Skin epidermis (tissue), 12 donors: ENCODE data around the gene PCGF2.
"Not testable (repeated sequence)": the region's sequence is repeated elsewhere in the genome, so short reads cannot be mapped to it uniquely, and the experiment has no call there.

ENCODE experiments used
- H3K27ac ChIP-seq, 21 experiments: fragments of 200-600 bp; sonication (generic) in 11 of 21; one replicate each; pipeline ENCODE4 v1.5.0; 2020; ENCODE audit warnings: mild to moderate bottlenecking in 3 of 21, inconsistent platforms in 2 of 21, moderate library complexity in 2 of 21
- H3K4me3 ChIP-seq, 7 experiments: fragments of 200-600 bp; sonication (generic) in 2 of 7; one replicate each; pipeline ENCODE4 v1.5.0; 2020; ENCODE audit warnings: inconsistent platforms in 2 of 7, mild to moderate bottlenecking in 2 of 7, moderate library complexity in 1 of 7

The PCGF2 gene

DNA sequence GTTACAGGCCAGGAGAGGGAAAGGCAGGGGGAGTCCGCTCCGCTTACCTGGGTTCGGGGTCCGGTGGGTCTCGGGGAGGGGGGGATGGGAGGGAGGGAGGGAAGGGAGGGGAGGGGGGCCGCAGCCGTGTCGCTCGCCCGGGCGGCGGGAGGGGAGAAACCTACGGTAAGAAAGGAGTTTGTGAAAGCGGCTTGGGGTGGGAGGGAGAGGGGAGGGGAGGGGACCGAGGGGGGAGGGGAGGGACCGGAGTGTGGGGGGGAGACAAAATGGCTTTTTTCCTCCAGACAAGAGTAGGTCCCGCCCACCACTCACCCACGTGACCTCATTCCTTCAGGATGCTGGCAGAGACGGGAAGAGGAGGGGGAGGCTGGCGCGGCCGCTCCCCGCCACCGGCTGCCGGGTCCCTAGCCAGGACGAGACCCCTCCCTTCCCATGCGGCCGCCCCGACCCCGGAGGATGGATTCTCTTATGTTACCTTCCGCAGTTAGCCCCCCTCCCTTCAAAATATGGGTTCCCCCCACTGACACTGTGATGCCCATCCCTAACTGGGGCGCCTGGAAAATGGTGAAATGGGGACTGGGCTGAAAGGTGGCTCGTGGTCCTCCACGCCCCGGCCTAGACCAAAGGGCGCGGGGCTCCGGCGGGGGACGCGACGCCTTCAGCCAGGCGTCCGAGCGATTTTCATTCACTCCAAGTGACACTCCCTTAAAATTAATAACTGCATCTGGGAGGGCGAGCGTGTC, at the start of gene PCGF2:
Gene PCGF2 (minus strand): TSS at position 188 of the 743 bp plus-strand sequence. CDS start 7,934 bp downstream, outside the sequence.
- Histone ChIP-seq H3K4me3 (peak within 1 kb of the TSS; percentile 43 to 74 (median 68)), H3K27ac (peak within 1 kb of the TSS; percentile 8 to 93 (median 80))

DNA sequence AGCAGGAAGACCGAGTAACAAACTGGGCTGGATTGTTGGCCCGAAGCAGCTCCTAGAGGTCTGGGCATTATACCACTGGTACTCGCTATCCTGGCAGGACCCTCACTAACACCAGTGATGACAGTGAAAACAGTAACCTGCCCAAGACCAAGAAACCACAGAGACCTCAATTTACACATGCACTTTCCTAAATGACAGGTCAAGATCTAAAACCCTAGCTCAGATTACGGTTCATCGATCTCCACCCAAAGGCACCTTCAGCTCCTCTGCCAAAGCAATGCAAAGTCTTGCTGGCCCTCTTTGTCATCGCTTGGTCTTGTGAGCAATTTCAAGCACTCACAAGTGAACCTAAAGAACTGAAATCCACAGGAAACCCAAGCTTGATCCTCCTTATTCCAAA, 49.7 kb upstream of the PCGF2 start:
- peak overlapping the region in 4 of 7 experiments; percentile 65 to 85 (median 76) for H3K4me3 ChIP-seq

DNA sequence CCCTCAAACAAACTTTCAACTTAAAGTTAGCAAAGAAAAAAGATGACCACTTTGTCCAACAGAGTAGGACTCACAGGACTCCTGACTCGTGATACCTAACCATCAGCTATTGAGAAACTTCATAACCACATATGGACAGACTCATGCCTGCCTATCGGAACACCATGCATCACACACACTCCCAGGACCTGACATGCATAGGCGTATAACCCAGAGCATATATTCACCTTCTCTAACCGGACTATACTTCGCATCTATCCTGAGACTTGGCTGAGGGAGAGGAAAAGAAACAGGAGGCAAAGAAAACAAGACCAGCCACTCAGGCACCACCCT, 49.0 kb upstream of the PCGF2 start:
- peak overlapping the region in 6 of 21 experiments; percentile 14 to 38 (median 24) for H3K27ac ChIP-seq

More for the DNA sequence above, 49.7 kb upstream of the PCGF2 start:
- peak overlapping the region in 13 of 21 experiments; percentile 3 to 100 (median 99) for H3K27ac ChIP-seq

DNA sequence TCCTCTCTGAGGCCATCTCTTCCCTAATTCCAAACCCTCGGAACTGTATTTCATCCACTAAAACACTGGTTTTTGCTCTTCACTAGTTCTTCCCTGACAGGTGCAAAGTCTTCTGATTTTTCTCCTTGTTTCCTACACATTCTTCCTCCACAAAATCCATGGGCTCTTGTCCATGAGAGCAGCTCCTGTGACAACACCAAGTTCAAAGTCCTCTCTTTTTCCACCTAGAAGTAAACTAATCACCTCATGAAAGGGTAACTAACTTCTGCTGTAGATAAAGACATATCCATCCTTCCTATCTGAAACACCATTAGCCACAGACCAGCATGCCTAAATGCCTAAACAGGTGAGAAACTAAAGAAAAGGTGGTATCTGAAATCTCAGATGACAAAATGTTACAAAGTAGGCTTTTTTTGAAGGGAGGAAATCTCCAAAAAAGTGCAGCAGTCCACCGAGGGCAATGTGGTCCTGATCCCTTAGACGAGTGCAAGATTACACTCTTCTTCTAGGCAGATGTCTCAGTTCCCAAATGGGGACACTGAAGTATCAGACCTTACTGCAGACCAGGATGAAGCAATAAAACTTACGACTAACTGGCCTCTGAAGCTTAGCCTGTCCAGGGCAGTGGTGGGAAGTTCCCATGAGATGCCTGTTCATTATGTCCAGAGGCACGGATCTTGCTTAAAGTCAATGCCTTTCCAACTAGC, 48.5 kb upstream of the PCGF2 start:
- Histone ChIP-seq H3K4me3 (no peak overlapping the region), H3K27ac (peak overlapping the region in 3 of 21 experiments; percentile 14 to 35 (median 23))

More for the DNA sequence above, 49.0 kb upstream of the PCGF2 start:
- no peak overlapping the region for H3K4me3 ChIP-seq

DNA sequence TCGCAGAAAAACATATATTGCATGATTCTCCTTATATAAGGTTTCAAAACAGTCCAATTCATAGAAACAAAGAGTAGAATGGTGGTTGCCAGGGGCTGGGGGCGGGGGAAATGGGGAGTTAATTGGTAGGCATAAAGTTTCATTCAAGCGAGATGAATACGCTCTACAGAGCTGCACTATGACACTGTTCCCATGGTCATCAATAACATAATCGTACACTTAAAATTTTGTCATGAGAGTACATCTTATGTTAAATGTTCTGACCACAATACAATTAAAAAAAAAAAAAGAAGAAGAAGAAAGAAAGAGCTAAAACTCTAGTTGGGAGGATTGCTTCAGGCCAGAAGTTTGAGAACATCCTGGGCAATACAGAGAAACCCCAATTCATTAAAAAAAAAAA, 46.1 kb upstream of the PCGF2 start:
- no peak overlapping the region for H3K27ac ChIP-seq
- H3K4me3 ChIP-seq = no peak overlapping the region

DNA sequence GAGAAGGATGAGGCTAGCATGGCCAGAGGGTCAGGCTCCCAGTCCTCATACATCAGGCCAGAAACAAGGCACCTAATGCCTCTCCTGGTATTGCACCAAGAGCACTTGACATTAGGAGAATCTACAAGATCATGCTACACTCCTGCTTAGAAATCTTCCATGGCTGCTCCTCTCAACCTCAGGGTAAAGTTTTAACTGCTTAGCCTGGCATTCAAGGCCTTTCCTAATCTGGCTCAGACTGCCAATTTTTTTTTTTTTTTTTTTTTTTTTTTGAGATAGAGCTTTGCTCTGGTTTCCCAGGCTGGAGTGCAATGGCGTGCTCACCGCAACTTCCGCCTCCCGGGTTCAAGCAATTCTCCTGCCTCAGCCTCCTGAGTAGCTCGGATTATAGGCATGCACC, 43.0 kb upstream of the PCGF2 start:
- no peak overlapping the region for H3K27ac ChIP-seq

DNA sequence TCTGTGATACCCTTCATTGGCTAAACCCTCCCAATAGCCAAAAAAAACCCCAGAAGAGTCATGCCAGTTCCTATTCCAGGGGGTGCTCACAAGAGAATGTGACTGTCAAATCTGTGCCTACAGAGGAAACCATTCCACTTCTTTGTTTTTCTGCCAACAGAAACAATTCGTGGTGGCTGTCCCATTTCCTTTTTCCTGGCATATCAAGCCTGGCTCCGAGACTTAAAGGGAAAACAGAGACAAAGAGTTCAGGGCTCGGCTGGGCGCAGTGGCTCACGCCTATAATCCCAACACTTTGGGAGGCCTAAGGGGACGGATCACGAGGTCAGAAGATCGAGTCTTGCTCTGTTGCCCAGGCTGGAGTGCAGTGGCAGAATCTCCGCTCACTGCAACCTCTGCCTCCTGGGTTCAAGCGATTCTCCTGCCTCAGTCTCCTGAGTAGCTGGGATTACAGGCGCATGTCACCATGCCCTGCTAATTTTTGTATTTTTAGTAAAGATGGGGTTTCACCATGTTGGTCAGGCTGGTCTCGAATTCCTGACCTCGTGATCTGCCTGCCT, 42.1 kb upstream of the PCGF2 start:
- H3K27ac ChIP-seq = peak overlapping the region in 2 of 21 experiments; percentile 2 to 46
- not testable (repeated sequence) for H3K4me3 ChIP-seq

More for the DNA sequence above, 43.0 kb upstream of the PCGF2 start:
- H3K4me3 ChIP-seq = no peak overlapping the region

DNA sequence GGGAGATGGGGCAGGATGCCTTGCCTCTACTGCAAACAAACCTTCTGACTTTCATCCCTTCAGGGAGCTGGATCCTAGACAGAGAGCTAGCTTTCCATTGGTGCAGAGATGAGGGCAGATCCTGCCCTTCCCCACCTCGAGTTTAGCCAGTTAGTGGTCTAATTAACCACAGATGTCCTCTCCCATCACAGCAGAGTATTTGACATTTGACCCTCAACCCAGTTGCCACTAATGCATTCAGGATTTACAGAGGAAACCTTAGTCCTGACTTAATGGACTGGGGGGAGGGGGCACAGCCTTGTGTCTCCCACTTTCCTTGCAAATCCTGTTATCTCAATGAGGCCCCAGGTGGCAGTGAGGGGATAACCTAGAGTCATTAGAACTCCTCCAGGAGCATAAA, 41.0 kb upstream of the PCGF2 start:
- no peak overlapping the region for H3K27ac ChIP-seq
- no peak overlapping the region for H3K4me3 ChIP-seq

DNA sequence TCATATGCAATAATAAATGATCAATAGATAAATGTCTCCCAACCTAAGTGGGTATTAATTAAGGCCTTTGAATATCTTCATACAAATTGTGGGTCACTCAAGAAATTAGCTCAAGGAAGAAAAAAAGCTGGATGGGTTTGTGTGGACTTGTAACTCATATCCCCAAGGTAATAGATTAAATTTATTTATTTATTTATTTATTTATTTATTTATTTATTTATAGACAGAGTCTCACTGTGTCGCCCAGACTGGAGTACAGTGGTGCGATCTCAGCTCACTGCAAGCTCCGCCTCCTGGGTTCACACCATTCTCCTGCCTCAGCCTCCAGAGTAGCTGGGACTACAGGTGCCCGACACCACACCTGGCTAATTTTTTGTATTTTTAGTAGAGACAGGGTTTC, 39.9 kb upstream of the PCGF2 start:
- not testable (repeated sequence) for H3K4me3 ChIP-seq, H3K27ac ChIP-seq

DNA sequence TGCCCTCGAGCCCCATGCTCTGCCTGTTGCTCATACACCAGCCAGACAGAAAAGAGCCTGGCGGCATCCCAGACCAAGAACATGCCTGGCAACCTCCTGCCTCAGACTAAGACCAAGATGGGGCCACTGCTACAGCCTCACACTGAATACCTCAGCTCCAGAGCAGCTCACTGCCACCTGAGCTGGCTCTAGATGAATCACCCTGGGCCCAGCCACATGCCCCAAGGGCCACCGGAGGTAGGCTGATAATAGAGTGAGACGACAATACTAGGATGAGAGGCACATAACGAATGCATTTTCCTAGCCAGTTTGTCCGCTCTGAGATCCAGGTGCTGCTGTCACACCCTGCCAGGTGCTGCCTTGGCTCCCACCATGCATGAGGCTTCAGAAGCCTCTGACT, 38.2 kb upstream of the PCGF2 start:
- Histone ChIP-seq H3K4me3 (no peak overlapping the region), H3K27ac (no peak overlapping the region)

DNA sequence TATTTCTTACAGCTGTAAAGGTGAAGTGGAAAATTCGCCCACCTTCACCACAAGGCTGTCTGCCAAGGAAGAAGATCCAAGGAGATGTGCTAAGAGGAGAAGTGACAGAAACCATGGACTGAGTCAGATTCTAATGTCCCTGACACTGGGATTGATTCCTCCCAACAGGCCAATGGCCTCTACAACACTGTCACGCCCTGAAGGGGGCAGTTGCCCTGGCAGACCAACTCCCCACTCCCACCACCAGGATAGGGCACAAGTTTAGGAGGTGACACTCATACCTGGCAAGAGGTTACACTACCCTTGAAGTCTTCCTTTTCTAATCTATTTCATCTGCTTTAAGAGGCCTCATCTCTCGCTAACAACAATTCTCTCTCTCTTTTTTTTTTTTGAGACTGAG, 35.1 kb upstream of the PCGF2 start:
- no peak overlapping the region for H3K27ac ChIP-seq
- H3K4me3 ChIP-seq = no peak overlapping the region

DNA sequence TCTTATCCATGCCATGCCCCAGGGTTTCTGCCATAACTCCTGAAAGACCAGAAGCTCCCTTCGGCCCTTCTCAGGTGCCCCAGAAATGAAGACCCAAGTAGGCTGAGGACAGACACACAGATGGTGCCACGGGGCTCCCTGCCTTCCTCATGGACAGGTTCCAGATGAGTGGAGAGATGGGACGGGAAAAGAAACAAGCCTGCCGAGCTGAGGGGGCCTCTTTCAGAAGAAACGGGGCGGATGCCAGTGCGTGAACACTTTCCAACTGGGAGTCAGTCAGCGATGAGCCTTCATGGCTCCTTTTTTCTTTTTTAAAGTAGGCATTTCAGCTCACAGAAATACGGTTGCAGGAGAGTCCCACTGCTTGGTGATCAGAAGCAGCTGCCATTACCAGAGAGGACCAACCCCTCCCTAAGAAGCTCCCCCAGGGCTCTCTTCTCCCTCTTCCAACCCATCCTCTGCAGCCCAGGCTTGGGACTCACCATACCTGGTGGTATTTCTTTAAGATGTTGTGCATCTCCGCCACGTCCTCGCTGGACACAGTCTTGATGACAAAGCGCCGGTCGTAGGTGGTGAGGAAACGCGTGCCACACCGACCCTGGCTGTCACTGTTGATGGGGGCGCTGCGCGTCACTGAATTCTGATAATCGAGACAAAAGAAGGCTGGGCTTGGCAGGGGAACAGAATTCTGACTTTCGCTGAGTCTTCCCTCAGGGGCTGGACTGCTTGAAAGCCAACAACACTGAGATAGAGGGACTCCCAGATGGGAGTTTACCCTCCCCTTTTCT, 32.0 kb upstream of the PCGF2 start:
- no peak overlapping the region for H3K4me3 ChIP-seq
- no peak overlapping the region for H3K27ac ChIP-seq

DNA sequence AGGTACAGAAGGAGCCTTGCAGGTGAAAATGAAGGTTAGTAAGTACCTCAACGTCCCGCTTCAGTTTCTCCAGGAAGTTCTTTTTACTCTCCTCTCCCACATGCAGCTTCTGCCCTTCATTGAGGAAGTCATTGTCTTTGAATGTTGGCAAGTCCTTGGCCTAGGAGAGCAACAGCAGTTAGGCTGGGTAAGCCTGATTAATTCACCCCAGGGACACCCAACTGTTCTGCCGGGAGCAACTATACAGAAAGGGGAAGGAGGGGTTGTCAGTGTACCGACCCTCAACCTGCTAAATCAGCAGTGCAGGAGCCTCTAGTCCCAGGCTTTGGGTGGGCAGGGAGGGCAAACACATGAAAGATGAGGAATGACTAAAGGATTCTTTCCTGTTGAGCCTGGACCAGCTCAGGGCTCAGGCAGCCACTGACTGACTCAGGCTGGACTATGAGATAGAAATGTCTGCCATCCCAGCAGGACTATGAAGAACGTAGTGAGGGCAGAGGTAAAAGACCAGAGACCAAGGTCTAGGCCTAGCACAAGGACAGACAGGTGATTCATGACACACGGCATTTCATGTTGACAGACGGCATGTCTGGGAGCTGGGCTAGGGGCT, 29.6 kb upstream of the PCGF2 start:
- no peak overlapping the region for H3K27ac ChIP-seq
- H3K4me3 ChIP-seq = no peak overlapping the region

DNA sequence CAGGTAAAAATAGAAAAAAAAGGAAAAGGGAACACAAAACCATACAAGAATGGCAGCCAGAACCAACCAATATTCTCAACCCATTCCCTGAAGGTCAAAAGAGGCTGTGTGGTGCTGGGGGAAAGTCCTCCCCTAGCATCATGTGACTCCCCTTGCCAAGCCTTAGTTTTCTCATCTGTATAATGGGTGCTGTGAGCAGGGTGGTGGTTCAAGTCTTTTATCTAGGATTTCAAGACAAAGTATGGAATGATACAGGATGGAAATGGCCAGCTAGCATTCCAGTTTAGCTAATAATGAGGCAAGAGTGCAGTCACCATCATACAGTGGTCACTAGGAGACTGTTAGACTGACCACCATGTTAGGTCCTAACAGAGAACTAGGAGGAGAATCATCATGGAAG, 25.1 kb upstream of the PCGF2 start:
- H3K4me3 ChIP-seq = no peak overlapping the region
- no peak overlapping the region for H3K27ac ChIP-seq

DNA sequence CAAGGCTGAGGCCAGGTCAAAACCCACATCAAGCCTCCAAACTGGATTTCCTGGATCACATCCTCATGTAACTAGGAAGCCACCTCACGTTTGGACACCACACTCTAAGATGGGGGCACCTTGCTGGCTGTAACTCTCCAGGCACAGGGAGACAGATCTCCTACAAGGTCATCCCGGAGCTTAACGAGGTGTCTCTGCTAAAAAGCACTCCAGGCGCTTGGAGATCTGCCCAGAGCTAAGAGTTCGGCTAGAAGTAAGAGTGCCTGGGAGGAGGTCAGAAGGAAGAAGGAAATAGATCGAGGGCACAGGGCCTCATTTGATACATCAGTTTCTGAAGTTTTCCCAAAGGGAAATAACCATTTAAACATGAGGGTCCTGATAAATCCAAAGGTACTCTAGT, 20.3 kb upstream of the PCGF2 start:
- H3K27ac ChIP-seq = no peak overlapping the region
- H3K4me3 ChIP-seq = no peak overlapping the region

DNA sequence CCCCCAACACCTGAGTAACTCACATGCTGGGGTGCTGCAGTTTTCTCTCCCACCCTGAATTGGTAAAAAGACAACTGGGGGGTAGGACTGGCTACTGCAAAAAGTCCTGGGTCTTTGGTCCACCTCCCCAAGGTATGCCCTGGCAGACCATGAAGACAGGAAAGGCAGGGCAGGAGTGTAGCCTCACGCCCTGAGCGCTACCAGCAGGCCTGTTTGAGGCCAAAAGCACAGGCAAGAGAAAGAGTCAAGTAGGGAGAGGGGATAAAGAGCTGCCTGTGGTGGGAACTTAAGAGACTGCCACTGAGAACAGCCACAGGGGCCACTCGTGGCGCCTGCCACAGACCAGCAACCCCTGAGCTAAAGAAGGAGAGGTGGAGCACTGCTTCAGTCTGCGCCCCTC, 18.2 kb upstream of the PCGF2 start:
- Histone ChIP-seq H3K27ac (no peak overlapping the region), H3K4me3 (no peak overlapping the region)

DNA sequence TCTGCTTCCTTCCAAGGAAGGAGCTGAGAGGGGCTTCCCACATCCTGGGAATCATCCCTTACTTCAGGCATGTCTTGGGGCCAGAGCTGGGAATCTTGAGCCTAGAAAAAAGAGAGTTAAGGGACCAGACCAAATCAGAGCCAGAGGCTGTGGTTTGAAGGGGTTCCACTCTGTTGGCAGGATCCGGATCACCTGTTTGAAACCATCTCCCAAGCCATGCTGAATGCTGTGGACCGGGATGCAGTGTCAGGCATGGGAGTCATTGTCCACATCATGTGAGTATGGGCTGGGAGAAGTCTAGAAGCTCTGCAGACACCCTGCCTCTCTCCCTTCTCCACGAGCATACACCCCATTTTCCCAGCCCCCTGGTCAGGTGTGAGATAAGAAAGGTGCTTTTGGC, 14.1 kb upstream of the PCGF2 start:
- Histone ChIP-seq H3K4me3 (no peak overlapping the region), H3K27ac (no peak overlapping the region)

DNA sequence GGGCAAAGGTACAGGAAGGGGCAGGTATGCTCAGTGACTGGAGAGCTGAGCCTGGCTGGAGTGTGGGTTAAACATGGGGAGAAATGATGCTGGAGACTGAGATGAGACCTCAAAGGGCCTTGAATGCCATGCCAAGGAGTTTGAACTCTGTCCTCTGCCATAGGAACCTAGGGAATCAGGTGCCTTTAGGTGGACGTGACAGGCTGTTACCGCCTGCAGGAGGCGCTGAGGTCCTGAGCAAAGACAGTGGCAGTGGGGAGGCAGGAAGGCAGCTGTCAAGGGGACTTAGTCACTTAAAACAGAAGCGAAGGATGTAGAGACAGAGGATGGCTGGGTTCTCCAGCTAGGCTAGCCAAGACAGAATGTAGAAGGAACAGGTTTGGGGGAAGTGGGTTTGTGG, 13.5 kb upstream of the PCGF2 start:
- Histone ChIP-seq H3K27ac (no peak overlapping the region), H3K4me3 (no peak overlapping the region)

DNA sequence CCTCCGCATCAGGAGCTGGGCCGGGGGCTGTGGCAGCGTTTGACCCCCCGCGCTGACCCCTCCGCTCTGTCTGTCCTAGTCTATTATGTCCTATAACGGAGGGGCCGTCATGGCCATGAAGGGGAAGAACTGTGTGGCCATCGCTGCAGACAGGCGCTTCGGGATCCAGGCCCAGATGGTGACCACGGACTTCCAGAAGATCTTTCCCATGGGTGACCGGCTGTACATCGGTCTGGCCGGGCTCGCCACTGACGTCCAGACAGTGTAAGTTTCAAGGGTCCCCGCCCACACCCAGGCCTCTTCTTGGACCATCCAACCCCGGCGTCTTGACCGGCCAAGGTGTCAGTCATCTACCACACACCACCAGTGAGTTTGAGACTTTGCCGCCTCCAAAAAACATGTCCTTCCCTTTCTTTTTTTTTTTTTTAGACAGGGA, 5.0 kb upstream of the PCGF2 start:
- H3K27ac ChIP-seq = peak overlapping the region; percentile 67 to 97 (median 91)
- peak overlapping the region; percentile 66 to 98 (median 83) for H3K4me3 ChIP-seq
